Esophagus squamous epithelium (tissue), 4 donors: Measurements from ENCODE around the gene VMO1.

Experiments
- CTCF ChIP-seq, 6 experiments: fragments of 450-650 bp in 4 of 6; fragments of 200-600 bp in 2 of 6; sonication (generic) in 2 of 6; IDR thresholded peaks; one replicate each; pipeline ENCODE4 v1.5.1; 2016 to 2019; ENCODE audit warnings: antibody characterized with exemption in 6 of 6, mild to moderate bottlenecking in 4 of 6, moderate library complexity in 4 of 6
- POLR2A ChIP-seq, 4 donors: fragments of 450-650 bp; IDR thresholded peaks; one replicate each; pipeline ENCODE4 v1.6.1; 2017; ENCODE audit warnings: antibody characterized with exemption in 4 of 4, mild to moderate bottlenecking in 4 of 4, moderate library complexity in 3 of 4

GRCh38 chr17:4790705-4791088 lies 4.5 kb upstream of the VMO1 start:
- TF ChIP-seq CTCF (IDR thresholded peaks at IDR 0.05) (no peak), POLR2A (IDR thresholded peaks at IDR 0.05) (no peak)
